C4-2B (cell line): ENCODE measurements around the gene PON2.

Experiments used
- CTCF ChIP-seq: fragments of 450-650 bp; conservative IDR thresholded peaks from 2 replicates; pipeline ENCODE4 v1.5.1; 2017; ENCODE audit warnings: mild to moderate bottlenecking
- ZFX ChIP-seq: fragments of 450-650 bp; IDR thresholded peaks from 2 replicates; pipeline ENCODE4 v1.6.1; 2017

- no peak for TF ChIP-seq CTCF
- no peak for TF ChIP-seq ZFX
Observed at GRCh38 chr7:95457947-95458346, 23.1 kb upstream of the PON2 start.
